HL-60 (cell line): ENCODE data around the gene OSBPL8.

Experiments used
- GABPA ChIP-seq: IDR thresholded peaks from 2 replicates; pipeline ENCODE4 v1.6.1; 2012; ENCODE audit warnings: low read depth
- POLR2AphosphoS5 ChIP-seq: IDR thresholded peaks from 2 replicates; pipeline ENCODE4 v1.6.1; 2012; ENCODE audit warnings: low read depth
- SPI1 ChIP-seq: IDR thresholded peaks from 2 replicates; pipeline ENCODE4 v1.6.1; 2012; ENCODE audit warnings: low read depth, mild to moderate bottlenecking, borderline replicate concordance
- TF ChIP-seq, protein P1 (sequence below): IDR thresholded peaks from 2 replicates; pipeline ENCODE4 v1.6.1; 2012; ENCODE audit warnings: low read depth; ENCODE audit not compliant: insufficient replicate concordance
- TF ChIP-seq, protein P2 (sequence below): IDR thresholded peaks from one replicate; pipeline ENCODE4 v1.5.1; 2011; ENCODE audit warnings: low read length, control low read depth, inconsistent platforms; ENCODE audit not compliant: insufficient read depth

DNA sequence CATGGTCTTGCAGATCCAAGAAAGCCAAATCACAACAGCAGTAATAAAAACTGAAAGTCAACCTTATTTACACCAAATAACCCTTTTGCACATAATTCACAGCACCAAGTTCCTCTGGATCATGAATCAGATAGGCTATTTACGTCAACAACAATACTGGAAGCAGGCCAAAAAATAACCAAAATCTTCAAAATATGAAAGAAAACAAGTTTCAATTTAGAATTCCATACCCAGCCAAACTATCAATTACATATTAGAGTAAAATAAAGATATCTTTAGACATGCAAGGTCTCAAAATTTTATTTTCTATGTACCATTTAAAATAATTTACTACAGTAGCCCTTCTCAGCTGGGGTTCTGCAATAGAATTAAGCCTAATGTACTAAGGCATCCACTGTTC, 134.6 kb downstream of the OSBPL8 start:
- TF ChIP-seq, protein P1, sequence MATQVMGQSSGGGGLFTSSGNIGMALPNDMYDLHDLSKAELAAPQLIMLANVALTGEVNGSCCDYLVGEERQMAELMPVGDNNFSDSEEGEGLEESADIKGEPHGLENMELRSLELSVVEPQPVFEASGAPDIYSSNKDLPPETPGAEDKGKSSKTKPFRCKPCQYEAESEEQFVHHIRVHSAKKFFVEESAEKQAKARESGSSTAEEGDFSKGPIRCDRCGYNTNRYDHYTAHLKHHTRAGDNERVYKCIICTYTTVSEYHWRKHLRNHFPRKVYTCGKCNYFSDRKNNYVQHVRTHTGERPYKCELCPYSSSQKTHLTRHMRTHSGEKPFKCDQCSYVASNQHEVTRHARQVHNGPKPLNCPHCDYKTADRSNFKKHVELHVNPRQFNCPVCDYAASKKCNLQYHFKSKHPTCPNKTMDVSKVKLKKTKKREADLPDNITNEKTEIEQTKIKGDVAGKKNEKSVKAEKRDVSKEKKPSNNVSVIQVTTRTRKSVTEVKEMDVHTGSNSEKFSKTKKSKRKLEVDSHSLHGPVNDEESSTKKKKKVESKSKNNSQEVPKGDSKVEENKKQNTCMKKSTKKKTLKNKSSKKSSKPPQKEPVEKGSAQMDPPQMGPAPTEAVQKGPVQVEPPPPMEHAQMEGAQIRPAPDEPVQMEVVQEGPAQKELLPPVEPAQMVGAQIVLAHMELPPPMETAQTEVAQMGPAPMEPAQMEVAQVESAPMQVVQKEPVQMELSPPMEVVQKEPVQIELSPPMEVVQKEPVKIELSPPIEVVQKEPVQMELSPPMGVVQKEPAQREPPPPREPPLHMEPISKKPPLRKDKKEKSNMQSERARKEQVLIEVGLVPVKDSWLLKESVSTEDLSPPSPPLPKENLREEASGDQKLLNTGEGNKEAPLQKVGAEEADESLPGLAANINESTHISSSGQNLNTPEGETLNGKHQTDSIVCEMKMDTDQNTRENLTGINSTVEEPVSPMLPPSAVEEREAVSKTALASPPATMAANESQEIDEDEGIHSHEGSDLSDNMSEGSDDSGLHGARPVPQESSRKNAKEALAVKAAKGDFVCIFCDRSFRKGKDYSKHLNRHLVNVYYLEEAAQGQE = no peak
- TF ChIP-seq, protein P2, sequence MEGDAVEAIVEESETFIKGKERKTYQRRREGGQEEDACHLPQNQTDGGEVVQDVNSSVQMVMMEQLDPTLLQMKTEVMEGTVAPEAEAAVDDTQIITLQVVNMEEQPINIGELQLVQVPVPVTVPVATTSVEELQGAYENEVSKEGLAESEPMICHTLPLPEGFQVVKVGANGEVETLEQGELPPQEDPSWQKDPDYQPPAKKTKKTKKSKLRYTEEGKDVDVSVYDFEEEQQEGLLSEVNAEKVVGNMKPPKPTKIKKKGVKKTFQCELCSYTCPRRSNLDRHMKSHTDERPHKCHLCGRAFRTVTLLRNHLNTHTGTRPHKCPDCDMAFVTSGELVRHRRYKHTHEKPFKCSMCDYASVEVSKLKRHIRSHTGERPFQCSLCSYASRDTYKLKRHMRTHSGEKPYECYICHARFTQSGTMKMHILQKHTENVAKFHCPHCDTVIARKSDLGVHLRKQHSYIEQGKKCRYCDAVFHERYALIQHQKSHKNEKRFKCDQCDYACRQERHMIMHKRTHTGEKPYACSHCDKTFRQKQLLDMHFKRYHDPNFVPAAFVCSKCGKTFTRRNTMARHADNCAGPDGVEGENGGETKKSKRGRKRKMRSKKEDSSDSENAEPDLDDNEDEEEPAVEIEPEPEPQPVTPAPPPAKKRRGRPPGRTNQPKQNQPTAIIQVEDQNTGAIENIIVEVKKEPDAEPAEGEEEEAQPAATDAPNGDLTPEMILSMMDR = no peak
- no peak for TF ChIP-seq GABPA
- TF ChIP-seq POLR2AphosphoS5 = no peak
- TF ChIP-seq SPI1 = no peak
